ENCODE measurements around the gene CC2D1A. TPM values are rescaled to one million over a fixed set of nuclear protein-coding genes. Genes with fewer than 3 reads are reported as not detected.

CC2D1A gene
- total RNA-seq, 4 donors from 2014 or later: 22.3 to 44.9 (median 33.7) TPM

- no peak for ATAC-seq
Observed at GRCh38 chr19:13961826-13962698, 56.1 kb downstream of the CC2D1A start.

GRCh38 chr19:13962699-13963602 is 57.0 kb downstream of the CC2D1A start:
- Histone ChIP-seq H3K27ac (no peak overlapping the region), H3K36me3 (peaks cover 0 to 74% of the 10 kb centered on the region in 2 donors), H3K27me3 (no peaks in the 10 kb centered on the region), H3K9me3 (no peaks in the 10 kb centered on the region), H3K4me1 (no peaks in the 10 kb centered on the region), H3K4me3 (no peak overlapping the region)
- intact Hi-C loops (cut with DNase I; ENCODE audit: low total_unique reads) (no loop called here), in situ Hi-C loops (cut with MboI; ENCODE audit: low sequenced_read_pairs in 4 of 4) (no loop called here)
- TF ChIP-seq POLR2A (IDR thresholded peaks at IDR 0.05) (no peak), CTCF (IDR thresholded peaks at IDR 0.05 in 4 of 5, conservative IDR thresholded peaks at IDR 0.05 in 1 of 5) (no peak)
- ATAC-seq: no peak
- DNase-seq: no peak

More at GRCh38 chr19:13961826-13962698, 56.1 kb downstream of the CC2D1A start:
- Histone ChIP-seq H3K27ac (no peak overlapping the region), H3K9me3 (no peaks in the 10 kb centered on the region), H3K36me3 (peaks cover 0 to 69% of the 10 kb centered on the region in 2 donors), H3K4me1 (peaks cover 5% of the 10 kb centered on the region in 2 donors), H3K4me3 (no peak overlapping the region), H3K27me3 (no peaks in the 10 kb centered on the region)
- intact Hi-C loops (cut with DNase I; ENCODE audit: low total_unique reads): no loop called here
- no peak for DNase-seq
- in situ Hi-C loops (cut with MboI; ENCODE audit: low sequenced_read_pairs in 4 of 4): no loop called here
- no peak for TF ChIP-seq CTCF (IDR thresholded peaks at IDR 0.05 in 4 of 5, conservative IDR thresholded peaks at IDR 0.05 in 1 of 5)

- Histone ChIP-seq H3K4me1 (no peaks in the 10 kb centered on the region), H3K27ac (no peak overlapping the region), H3K27me3 (no peaks in the 10 kb centered on the region), H3K36me3 (peaks cover 0 to 78% of the 10 kb centered on the region in 2 donors), H3K9me3 (no peaks in the 10 kb centered on the region), H3K4me3 (no peak overlapping the region)
- no peak for ATAC-seq
- intact Hi-C loops (cut with DNase I; ENCODE audit: low total_unique reads): no loop called here
- no peak for TF ChIP-seq POLR2A (IDR thresholded peaks at IDR 0.05)
- TF ChIP-seq CTCF (IDR thresholded peaks at IDR 0.05 in 4 of 5, conservative IDR thresholded peaks at IDR 0.05 in 1 of 5): no peak
- in situ Hi-C loops (cut with MboI; ENCODE audit: low sequenced_read_pairs in 4 of 4): no loop called here
- no peak for DNase-seq
Observed at GRCh38 chr19:13963603-13964105, 57.7 kb downstream of the CC2D1A start.

- Histone ChIP-seq H3K4me3 (no peak overlapping the region), H3K4me1 (no peaks in the 10 kb centered on the region), H3K27me3 (no peaks in the 10 kb centered on the region), H3K9me3 (no peaks in the 10 kb centered on the region), H3K36me3 (peaks cover 0 to 78% of the 10 kb centered on the region in 2 donors), H3K27ac (no peak overlapping the region)
- ATAC-seq (no peak), DNase-seq (no peak)
- in situ Hi-C loops (cut with MboI; ENCODE audit: low sequenced_read_pairs in 4 of 4) (no loop called here), intact Hi-C loops (cut with DNase I; ENCODE audit: low total_unique reads) (no loop called here)
- TF ChIP-seq POLR2A (IDR thresholded peaks at IDR 0.05): no peak
- no peak for TF ChIP-seq CTCF (IDR thresholded peaks at IDR 0.05 in 4 of 5, conservative IDR thresholded peaks at IDR 0.05 in 1 of 5)
Observed at GRCh38 chr19:13964776-13965175, 58.8 kb downstream of the CC2D1A start.
